ENCODE measurements around the gene TROAP.

The TROAP gene, protein sequence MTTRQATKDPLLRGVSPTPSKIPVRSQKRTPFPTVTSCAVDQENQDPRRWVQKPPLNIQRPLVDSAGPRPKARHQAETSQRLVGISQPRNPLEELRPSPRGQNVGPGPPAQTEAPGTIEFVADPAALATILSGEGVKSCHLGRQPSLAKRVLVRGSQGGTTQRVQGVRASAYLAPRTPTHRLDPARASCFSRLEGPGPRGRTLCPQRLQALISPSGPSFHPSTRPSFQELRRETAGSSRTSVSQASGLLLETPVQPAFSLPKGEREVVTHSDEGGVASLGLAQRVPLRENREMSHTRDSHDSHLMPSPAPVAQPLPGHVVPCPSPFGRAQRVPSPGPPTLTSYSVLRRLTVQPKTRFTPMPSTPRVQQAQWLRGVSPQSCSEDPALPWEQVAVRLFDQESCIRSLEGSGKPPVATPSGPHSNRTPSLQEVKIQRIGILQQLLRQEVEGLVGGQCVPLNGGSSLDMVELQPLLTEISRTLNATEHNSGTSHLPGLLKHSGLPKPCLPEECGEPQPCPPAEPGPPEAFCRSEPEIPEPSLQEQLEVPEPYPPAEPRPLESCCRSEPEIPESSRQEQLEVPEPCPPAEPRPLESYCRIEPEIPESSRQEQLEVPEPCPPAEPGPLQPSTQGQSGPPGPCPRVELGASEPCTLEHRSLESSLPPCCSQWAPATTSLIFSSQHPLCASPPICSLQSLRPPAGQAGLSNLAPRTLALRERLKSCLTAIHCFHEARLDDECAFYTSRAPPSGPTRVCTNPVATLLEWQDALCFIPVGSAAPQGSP

GRCh38 chr12:49322708-49323523 is at the start of gene TROAP:
Gene TROAP (plus strand): TSS chr12:49323255. CDS start chr12:49323609, 354 bp downstream.
- peak within 1 kb of the TSS; percentile 80 for H3K4me3 ChIP-seq (ENCODE audit: low read depth, low read length)
- TF ChIP-seq, protein P1, sequence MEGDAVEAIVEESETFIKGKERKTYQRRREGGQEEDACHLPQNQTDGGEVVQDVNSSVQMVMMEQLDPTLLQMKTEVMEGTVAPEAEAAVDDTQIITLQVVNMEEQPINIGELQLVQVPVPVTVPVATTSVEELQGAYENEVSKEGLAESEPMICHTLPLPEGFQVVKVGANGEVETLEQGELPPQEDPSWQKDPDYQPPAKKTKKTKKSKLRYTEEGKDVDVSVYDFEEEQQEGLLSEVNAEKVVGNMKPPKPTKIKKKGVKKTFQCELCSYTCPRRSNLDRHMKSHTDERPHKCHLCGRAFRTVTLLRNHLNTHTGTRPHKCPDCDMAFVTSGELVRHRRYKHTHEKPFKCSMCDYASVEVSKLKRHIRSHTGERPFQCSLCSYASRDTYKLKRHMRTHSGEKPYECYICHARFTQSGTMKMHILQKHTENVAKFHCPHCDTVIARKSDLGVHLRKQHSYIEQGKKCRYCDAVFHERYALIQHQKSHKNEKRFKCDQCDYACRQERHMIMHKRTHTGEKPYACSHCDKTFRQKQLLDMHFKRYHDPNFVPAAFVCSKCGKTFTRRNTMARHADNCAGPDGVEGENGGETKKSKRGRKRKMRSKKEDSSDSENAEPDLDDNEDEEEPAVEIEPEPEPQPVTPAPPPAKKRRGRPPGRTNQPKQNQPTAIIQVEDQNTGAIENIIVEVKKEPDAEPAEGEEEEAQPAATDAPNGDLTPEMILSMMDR (IDR thresholded peaks at IDR 0.05; ENCODE audit: low read depth, low read length): no peak

- TF ChIP-seq, protein P1 (IDR thresholded peaks at IDR 0.05; ENCODE audit: low read depth, low read length): no peak
- no peak overlapping the region for H3K4me3 ChIP-seq (ENCODE audit: low read depth, low read length)
Measured at GRCh38 chr12:49273726-49274395, 49.2 kb upstream of the TROAP start.

DNA sequence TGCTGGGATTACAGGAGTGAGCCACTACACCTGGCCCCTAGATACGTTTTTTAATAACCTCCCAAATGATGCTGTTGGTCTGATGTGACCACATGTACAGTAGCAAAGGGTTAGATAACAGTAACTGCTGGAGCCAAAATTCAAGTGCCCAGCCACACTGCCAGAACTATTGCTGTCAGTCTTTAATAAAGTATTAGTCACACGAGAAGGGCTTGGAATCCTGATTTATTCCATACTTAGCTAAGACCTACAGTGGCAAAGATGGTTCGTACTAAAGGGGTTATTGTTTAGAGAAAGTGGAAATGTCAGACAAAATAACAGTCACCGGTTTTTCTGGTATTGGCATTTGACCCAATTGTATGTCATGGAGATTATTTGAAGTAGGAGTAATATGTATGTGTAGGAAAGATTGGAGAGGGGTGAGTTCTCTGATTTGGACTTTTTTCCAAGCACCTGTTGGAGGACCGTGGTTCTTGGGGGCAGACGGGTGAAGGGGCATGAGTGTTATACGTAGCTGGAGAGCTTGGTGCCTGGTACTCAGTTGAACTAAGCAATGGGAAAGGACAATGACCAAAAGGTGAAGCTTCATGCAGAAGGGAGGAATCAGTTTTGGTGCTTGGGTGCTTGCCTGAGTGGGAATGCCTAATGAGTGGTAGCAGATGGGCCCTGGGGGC is 48.5 kb upstream of the TROAP start:
- H3K4me3 ChIP-seq (ENCODE audit: low read depth, low read length): no peak overlapping the region
- TF ChIP-seq, protein P1 (IDR thresholded peaks at IDR 0.05; ENCODE audit: low read depth, low read length): no peak

DNA sequence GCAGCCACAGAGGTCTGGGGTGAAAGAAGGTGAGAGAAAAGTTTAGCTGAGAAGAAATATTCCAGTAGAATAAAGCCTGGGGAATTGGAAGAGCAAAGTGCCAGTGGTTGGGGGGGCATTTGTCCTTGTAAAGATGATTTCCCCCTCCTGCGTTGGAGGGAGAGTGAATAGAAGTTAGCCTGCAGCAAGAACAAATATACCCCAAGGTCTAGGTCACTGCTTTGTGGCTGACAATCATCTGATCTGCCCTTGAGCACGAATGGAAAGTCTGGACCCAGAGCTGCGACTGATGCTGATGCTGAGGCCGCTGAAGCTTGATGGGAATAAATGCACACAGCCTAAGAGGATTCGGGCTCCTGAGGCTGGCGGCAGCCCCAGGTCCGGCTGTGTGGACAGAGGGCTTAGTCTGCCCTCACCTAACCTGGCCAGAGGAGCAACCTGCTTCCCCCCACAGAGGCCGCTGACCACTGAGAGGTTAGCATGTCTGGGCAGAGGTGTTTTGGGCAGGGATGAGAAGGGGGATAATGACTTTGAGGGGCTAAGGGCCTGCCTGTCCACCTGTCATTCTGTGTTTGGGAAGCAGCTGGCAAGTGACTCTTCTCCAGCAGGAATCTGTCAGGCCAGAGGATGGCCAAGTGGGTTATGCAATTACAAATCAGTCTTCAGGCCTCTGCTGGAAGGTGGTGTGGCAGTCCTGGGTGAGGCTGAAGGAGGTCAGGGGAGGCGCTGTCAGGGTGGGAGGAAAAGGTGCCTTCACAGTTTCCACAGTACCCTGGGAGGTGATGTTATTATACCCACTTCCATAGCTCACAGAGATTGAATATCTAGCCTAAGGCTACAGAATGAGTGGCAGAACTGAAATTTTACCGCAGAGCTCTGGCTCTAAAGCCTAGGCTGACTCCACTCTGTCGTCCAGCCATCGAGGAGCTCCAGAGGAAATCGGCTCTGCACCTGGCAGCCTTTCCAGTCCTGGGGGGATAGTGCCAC is 46.5 kb upstream of the TROAP start:
- TF ChIP-seq, protein P1 (IDR thresholded peaks at IDR 0.05; ENCODE audit: low read depth, low read length): no peak
- no peak overlapping the region for H3K4me3 ChIP-seq (ENCODE audit: low read depth, low read length)

DNA sequence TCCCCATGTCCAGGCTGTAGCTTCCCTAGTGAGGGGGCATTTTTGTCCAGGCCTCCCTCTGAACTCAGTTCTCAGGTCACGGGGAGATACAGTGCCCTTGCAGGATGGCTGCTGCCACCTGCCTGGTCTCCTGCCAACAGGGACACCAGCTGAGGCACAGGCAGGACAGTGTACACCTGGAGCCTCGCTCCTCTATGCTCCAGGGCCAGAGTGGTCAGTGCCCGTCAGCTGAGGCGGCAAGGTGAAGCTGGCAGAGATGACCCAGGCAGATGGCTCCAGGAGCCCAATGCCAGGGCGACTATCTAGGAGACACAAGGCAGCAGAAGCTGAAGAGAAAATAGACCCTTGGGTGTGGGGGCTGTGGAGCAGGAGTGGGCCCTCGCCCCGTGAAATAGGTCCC is 45.6 kb upstream of the TROAP start:
- H3K4me3 ChIP-seq (ENCODE audit: low read depth, low read length): no peak overlapping the region
- TF ChIP-seq, protein P1 (IDR thresholded peaks at IDR 0.05; ENCODE audit: low read depth, low read length): no peak
